Aorta (tissue), 5 donors: ENCODE data around the gene SLCO2A1. TPM values are rescaled to one million over a fixed set of nuclear protein-coding genes. Genes with fewer than 3 reads are reported as not detected.

ENCODE experiments used
- ATAC-seq: fragments of 200-7000 bp; cut with Tn5 transposase; one replicate; pipeline ENCODE4 v1.9.1; 2022; ENCODE audit warnings: moderate library complexity; ENCODE audit not compliant: low FRiP score
- DNase-seq, 2 donors: peaks; one replicate each; pipeline ENCODE4 v3.0.0-alpha.2; 2020
- H3K27ac ChIP-seq, 2 donors: one replicate each; pipeline ENCODE4 v1.5.1; 2013; ENCODE audit warnings: low read length in 2 of 2, mild to moderate bottlenecking in 2 of 2, moderate library complexity in 2 of 2, control low read depth in 1 of 2, inconsistent platforms in 1 of 2, low read depth in 1 of 2
- H3K27me3 ChIP-seq, 2 donors: one replicate each; pipeline ENCODE4 v1.6.1; 2013; ENCODE audit warnings: control low read depth in 1 of 2, low read length in 1 of 2, mild to moderate bottlenecking in 1 of 2, moderate library complexity in 1 of 2; ENCODE audit not compliant: insufficient read depth in 2 of 2, control insufficient read depth in 1 of 2
- H3K36me3 ChIP-seq, 2 donors: one replicate each; pipeline ENCODE4 v1.6.1; 2013; ENCODE audit warnings: control low read depth in 1 of 2, low read length in 1 of 2, mild to moderate bottlenecking in 1 of 2; ENCODE audit not compliant: insufficient read depth in 2 of 2, control insufficient read depth in 1 of 2
- H3K4me1 ChIP-seq, 2 donors: one replicate each; pipeline ENCODE4 v1.6.1; 2013; ENCODE audit warnings: low read length in 2 of 2, control low read depth in 1 of 2, mild to moderate bottlenecking in 1 of 2, moderate library complexity in 1 of 2; ENCODE audit not compliant: insufficient read depth in 2 of 2, control insufficient read depth in 1 of 2
- H3K4me3 ChIP-seq, 2 donors: one replicate each; pipeline ENCODE4 v1.5.1; 2013; ENCODE audit warnings: low read length in 2 of 2, control low read depth in 1 of 2, mild to moderate bottlenecking in 1 of 2
- H3K9me3 ChIP-seq: one replicate; pipeline ENCODE4 v1.6.1; 2013; ENCODE audit warnings: mild to moderate bottlenecking, low read length; ENCODE audit not compliant: control insufficient read depth
- WGBS, 2 donors: extraction: QIAGEN DNeasy Blood & Tissue Kit; methylation state at CpG; one replicate each; pipeline ENCODE4 v1.1.7; 2013; 5-methylcytosine and 5-hydroxymethylcytosine counted together
- intact Hi-C, 2 donors: fragments of 100-400 bp; cut with DNase I; formaldehyde crosslinking; loops; one replicate each; pipeline versions ENCODE4 v1.14.2 to v1.15.0; 2022
- polyA plus RNA-seq, 2 donors: library from polyadenylated mRNA; stranded (reverse); fragments of 200-250 nt; gene quantifications; one replicate each; pipeline ENCODE4 v1.2.3, GENCODE V29; 2013
- total RNA-seq, 2 donors: library from RNA; stranded (reverse); fragmentation: NEBNext Ultra II Directional; extraction: Animal tissue kit (Norgen Biotek cat#: 25700); gene quantifications; one replicate each; pipeline ENCODE4 v1.2.1, GENCODE V29; 2021
- donor health status: healthy with polysubstance abuse.
- donor health status: Bipolar disorder and iron deficiency.
- donor health status: DM: no; HTN: no; CAD: no.
- donor health status: DM: no; HTN: no; CAD: no.
- donor health status: DM: yes; HTN: yes; CAD: no.

The SLCO2A1 gene
- total and polyA plus RNA-seq, 4 donors = 0.25 to 101 (median 49.8) TPM

- intact Hi-C loops = no loop called here
- Histone ChIP-seq H3K27me3 (no peaks in the 10 kb centered on the region), H3K9me3 (no peaks in the 10 kb centered on the region), H3K36me3 (no peaks in the 10 kb centered on the region), H3K27ac (no peak overlapping the region), H3K4me3 (no peak overlapping the region), H3K4me1 (no peaks in the 10 kb centered on the region)
- DNase-seq (no peak), ATAC-seq (no peak)
- 67 to 73% methylated on average over 4 of the region's 4 CpGs for WGBS, 2 donors
These were observed 24.9 kb downstream of the SLCO2A1 start for GRCh38 chr3:134004841-134005240.

GRCh38 chr3:134003066-134003465 lies 26.7 kb downstream of the SLCO2A1 start:
- no peaks in the 10 kb centered on the region for H3K27me3 ChIP-seq
- H3K36me3 ChIP-seq = no peaks in the 10 kb centered on the region
- WGBS, 2 donors = 93 to 95% methylated on average over 5 of the region's 5 CpGs
- DNase-seq (no peak), ATAC-seq (no peak)
- H3K4me3 ChIP-seq = no peak overlapping the region
- intact Hi-C loops = no loop called here
- no peaks in the 10 kb centered on the region for H3K9me3 ChIP-seq
- H3K4me1 ChIP-seq = no peaks in the 10 kb centered on the region
- H3K27ac ChIP-seq = no peak overlapping the region

GRCh38 chr3:134002306-134002705 lies 27.4 kb downstream of the SLCO2A1 start:
- ATAC-seq (no peak), DNase-seq (no peak)
- intact Hi-C loops = no loop called here
- no peaks in the 10 kb centered on the region for H3K9me3 ChIP-seq
- H3K4me1 ChIP-seq = no peaks in the 10 kb centered on the region
- H3K27me3 ChIP-seq = no peaks in the 10 kb centered on the region
- H3K27ac ChIP-seq = no peak overlapping the region
- H3K36me3 ChIP-seq = no peaks in the 10 kb centered on the region
- H3K4me3 ChIP-seq = no peak overlapping the region
- 80 to 88% methylated on average over 1 of the region's 1 CpG for WGBS, 2 donors

GRCh38 chr3:134001251-134001650 lies 28.5 kb downstream of the SLCO2A1 start:
- Histone ChIP-seq H3K4me1 (no peaks in the 10 kb centered on the region), H3K36me3 (no peaks in the 10 kb centered on the region), H3K4me3 (no peak overlapping the region), H3K27me3 (no peaks in the 10 kb centered on the region), H3K27ac (no peak overlapping the region), H3K9me3 (no peaks in the 10 kb centered on the region)
- WGBS, 2 donors = 84 to 89% methylated on average over 5 of the region's 5 CpGs
- peak in 1 of 2 donors; percentile 26 for DNase-seq
- intact Hi-C loops = no loop called here
- ATAC-seq = no peak

- no peaks in the 10 kb centered on the region for H3K9me3 ChIP-seq
- no peaks in the 10 kb centered on the region for H3K36me3 ChIP-seq
- H3K4me1 ChIP-seq = no peaks in the 10 kb centered on the region
- 80% methylated on average over 13 of the region's 13 CpGs for WGBS, 2 donors
- intact Hi-C loops = no loop called here
- H3K4me3 ChIP-seq = no peak overlapping the region
- no peak overlapping the region for H3K27ac ChIP-seq
- ATAC-seq (no peak), DNase-seq (peak in 1 of 2 donors; percentile 37)
- no peaks in the 10 kb centered on the region for H3K27me3 ChIP-seq
These were observed 29.6 kb downstream of the SLCO2A1 start for GRCh38 chr3:133999891-134000685.

GRCh38 chr3:133998691-133999241 lies 31.0 kb downstream of the SLCO2A1 start:
- Histone ChIP-seq H3K36me3 (no peaks in the 10 kb centered on the region), H3K4me1 (no peaks in the 10 kb centered on the region), H3K4me3 (no peak overlapping the region), H3K27ac (no peak overlapping the region), H3K27me3 (no peaks in the 10 kb centered on the region), H3K9me3 (no peaks in the 10 kb centered on the region)
- WGBS, 2 donors = 73 to 76% methylated on average over 9 of the region's 9 CpGs
- ATAC-seq = no peak
- DNase-seq = peak in 1 of 2 donors; percentile 37
- intact Hi-C loops = no loop called here

GRCh38 chr3:133997871-133998635 lies 31.7 kb downstream of the SLCO2A1 start:
- Histone ChIP-seq H3K36me3 (no peaks in the 10 kb centered on the region), H3K9me3 (no peaks in the 10 kb centered on the region), H3K27me3 (no peaks in the 10 kb centered on the region), H3K4me1 (no peaks in the 10 kb centered on the region), H3K4me3 (no peak overlapping the region), H3K27ac (no peak overlapping the region)
- DNase-seq (peak in 1 of 2 donors; percentile 38), ATAC-seq (no peak)
- intact Hi-C loops = no loop called here
- WGBS, 2 donors = 86 to 88% methylated on average over 9 of the region's 9 CpGs

- intact Hi-C loops = no loop called here
- Histone ChIP-seq H3K27me3 (no peaks in the 10 kb centered on the region), H3K27ac (no peak overlapping the region), H3K36me3 (no peaks in the 10 kb centered on the region), H3K4me3 (no peak overlapping the region), H3K4me1 (no peaks in the 10 kb centered on the region), H3K9me3 (no peaks in the 10 kb centered on the region)
- ATAC-seq (no peak), DNase-seq (peak in 1 of 2 donors; percentile 19)
- WGBS, 2 donors = 94 to 97% methylated on average over 5 of the region's 5 CpGs
These were observed 32.7 kb downstream of the SLCO2A1 start for GRCh38 chr3:133996996-133997395.
